Measurements from ENCODE around the gene RHPN2. TPM values are rescaled to one million over a fixed set of nuclear protein-coding genes. Genes with fewer than 3 reads are reported as not detected.
"Not testable (repeated sequence)": the region's sequence is repeated elsewhere in the genome, so short reads cannot be mapped to it uniquely, and the experiment has no call there.

Gene RHPN2
- total RNA-seq, 2 experiments from 2014 or later: 5.1 to 5.7 TPM

- intact Hi-C loops (cut with DNase I, micrococcal nuclease): no loop called here
- H3K27ac Mint-ChIP-seq: no peak overlapping the region
- H3K9me3 Mint-ChIP-seq (ENCODE audit: low read depth): no peaks in the 10 kb centered on the region
- no peaks in the 10 kb centered on the region for H3K27me3 Mint-ChIP-seq
- DNase-seq (no peak), ATAC-seq (no peak)
- H3K4me1 Mint-ChIP-seq: peaks cover 8% of the 10 kb centered on the region
- ChIA-PET CTCF (interaction anchor here (1.0 kb wide), 1 partner anchor 9 kb away, joined by 3 read pairs; no protein-coding TSS in a partner anchor), POLR2A (no interaction called here)
- no peak overlapping the region for H3K4me3 Mint-ChIP-seq
- peaks cover 19% of the 10 kb centered on the region for H3K36me3 Mint-ChIP-seq (ENCODE audit: low read depth)
Measured at GRCh38 chr19:32966750-32967149, 97.9 kb downstream of the RHPN2 start.

- intact Hi-C loops (cut with DNase I, micrococcal nuclease): no loop called here
- H3K27ac Mint-ChIP-seq: no peak overlapping the region
- H3K9me3 Mint-ChIP-seq (ENCODE audit: low read depth): peaks cover 3% of the 10 kb centered on the region
- no peak for ATAC-seq
- H3K4me1 Mint-ChIP-seq: no peaks in the 10 kb centered on the region
- no peaks in the 10 kb centered on the region for H3K27me3 Mint-ChIP-seq
- ChIA-PET CTCF (interaction anchor here (0.6 kb wide), 3 partner anchors 27 to 312 kb away, joined by 3 to 4 read pairs (median 3); no protein-coding TSS in a partner anchor), POLR2A (no interaction called here)
- H3K4me3 Mint-ChIP-seq: no peak overlapping the region
- peaks cover 51% of the 10 kb centered on the region for H3K36me3 Mint-ChIP-seq (ENCODE audit: low read depth)
- no peak for DNase-seq
Measured at GRCh38 chr19:32945260-32945659, 119.4 kb downstream of the RHPN2 start.

GRCh38 chr19:32941273-32941672 is 123.4 kb downstream of the RHPN2 start:
- H3K4me3 Mint-ChIP-seq; H3K4me1 Mint-ChIP-seq; CTCF ChIA-PET; ATAC-seq; H3K27ac Mint-ChIP-seq; H3K9me3 Mint-ChIP-seq (ENCODE audit: low read depth); H3K27me3 Mint-ChIP-seq; intact Hi-C loops (cut with DNase I, micrococcal nuclease); DNase-seq; POLR2A ChIA-PET: not testable (repeated sequence)
- peaks cover 34% of the 10 kb centered on the region for H3K36me3 Mint-ChIP-seq (ENCODE audit: low read depth)

GRCh38 chr19:32936065-32936464 is 128.6 kb downstream of the RHPN2 start:
- ATAC-seq (no peak), DNase-seq (no peak)
- H3K4me3 Mint-ChIP-seq: no peak overlapping the region
- no peak overlapping the region for H3K27ac Mint-ChIP-seq
- H3K27me3 Mint-ChIP-seq: no peaks in the 10 kb centered on the region
- H3K36me3 Mint-ChIP-seq (ENCODE audit: low read depth): peaks cover 23% of the 10 kb centered on the region
- no peaks in the 10 kb centered on the region for H3K4me1 Mint-ChIP-seq
- POLR2A ChIA-PET: no interaction called here
- H3K9me3 Mint-ChIP-seq (ENCODE audit: low read depth): no peaks in the 10 kb centered on the region
- intact Hi-C loops (cut with DNase I, micrococcal nuclease): no loop called here
- CTCF ChIA-PET: no interaction called here

GRCh38 chr19:32935629-32936028 is 129.1 kb downstream of the RHPN2 start:
- Mint-ChIP-seq H3K36me3 (ENCODE audit: low read depth) (peaks cover 26% of the 10 kb centered on the region), H3K27ac (no peak overlapping the region), H3K4me1 (no peaks in the 10 kb centered on the region), H3K9me3 (ENCODE audit: low read depth) (no peaks in the 10 kb centered on the region), H3K27me3 (no peaks in the 10 kb centered on the region), H3K4me3 (no peak overlapping the region)
- intact Hi-C loops (cut with DNase I, micrococcal nuclease): no loop called here
- POLR2A ChIA-PET: no interaction called here
- DNase-seq (no peak), ATAC-seq (no peak)
- CTCF ChIA-PET: no interaction called here

- DNase-seq: no peak
- intact Hi-C loops (cut with DNase I, micrococcal nuclease): no loop called here
- Mint-ChIP-seq H3K9me3 (ENCODE audit: low read depth) (no peaks in the 10 kb centered on the region), H3K4me1 (no peaks in the 10 kb centered on the region), H3K36me3 (ENCODE audit: low read depth) (peaks cover 42% of the 10 kb centered on the region), H3K27ac (no peak overlapping the region), H3K4me3 (no peak overlapping the region), H3K27me3 (no peaks in the 10 kb centered on the region)
- CTCF ChIA-PET: no interaction called here
- ATAC-seq: no peak
- POLR2A ChIA-PET: no interaction called here
Measured at GRCh38 chr19:32933571-32933970, 131.1 kb downstream of the RHPN2 start.

GRCh38 chr19:32930567-32930966 is 134.1 kb downstream of the RHPN2 start:
- Mint-ChIP-seq H3K27me3 (no peaks in the 10 kb centered on the region), H3K9me3 (ENCODE audit: low read depth) (peaks cover 3% of the 10 kb centered on the region), H3K27ac (no peak overlapping the region), H3K36me3 (ENCODE audit: low read depth) (peaks cover 44% of the 10 kb centered on the region), H3K4me3 (no peak overlapping the region), H3K4me1 (no peaks in the 10 kb centered on the region)
- DNase-seq (no peak), ATAC-seq (no peak)
- intact Hi-C loops (cut with DNase I, micrococcal nuclease): no loop called here
- ChIA-PET CTCF (no interaction called here), POLR2A (no interaction called here)

- ATAC-seq (no peak), DNase-seq (no peak)
- intact Hi-C loops (cut with DNase I, micrococcal nuclease): no loop called here
- Mint-ChIP-seq H3K36me3 (ENCODE audit: low read depth) (peaks cover 40% of the 10 kb centered on the region), H3K4me3 (no peak overlapping the region), H3K4me1 (no peaks in the 10 kb centered on the region), H3K9me3 (ENCODE audit: low read depth) (peaks cover 3% of the 10 kb centered on the region), H3K27me3 (no peaks in the 10 kb centered on the region), H3K27ac (no peak overlapping the region)
- ChIA-PET CTCF (no interaction called here), POLR2A (no interaction called here)
Measured at GRCh38 chr19:32928806-32929205, 135.9 kb downstream of the RHPN2 start.

Other genes with a start within 250 kb of the RHPN2 start
- under 1 TPM in 1 of 2 experiments, not detected in 1; 0.14 TPM for gene SLC7A9, start 195.1 kb downstream of the RHPN2 start, total RNA-seq
- gene CEP89, start 92.9 kb downstream of the RHPN2 start, total RNA-seq: 10 to 100 TPM; 16.2 to 18.5 TPM
- gene FAAP24, start 92.6 kb downstream of the RHPN2 start, total RNA-seq: 10 to 100 TPM in 1 of 2 experiments, 1 to 10 TPM in 1; 8.9 to 11.9 TPM
- gene GPATCH1, start 16.3 kb upstream of the RHPN2 start, total RNA-seq: 10 to 100 TPM in 1 of 2 experiments, 1 to 10 TPM in 1; 9.5 to 11.1 TPM
- gene WDR88, start 67.2 kb upstream of the RHPN2 start, total RNA-seq: under 1 TPM in 1 of 2 experiments, not detected in 1; 0.21 TPM
- under 1 TPM; 0.37 TPM for gene LRP3, start 129.4 kb upstream of the RHPN2 start, total RNA-seq
- not detected for gene SLC7A10, start 161.0 kb upstream of the RHPN2 start, total RNA-seq
- gene CEBPA, start 237.6 kb upstream of the RHPN2 start, total RNA-seq: under 1 TPM in 1 of 2 experiments, not detected in 1; 0.11 TPM